IMR-90 (cell line): ENCODE results near the gene CRABP1.

ENCODE experiments used
- CEBPB ChIP-seq: IDR thresholded peaks from 2 replicates; pipeline ENCODE4 v1.6.1; 2012; ENCODE audit warnings: low read depth, low read length, improper control_type of control experiment
- NFE2L2 ChIP-seq: fragments of 150-350 bp; IDR thresholded peaks from 2 replicates; pipeline ENCODE4 v1.6.1; 2016; ENCODE audit warnings: low read depth, mild to moderate bottlenecking, low read length
- RAD21 ChIP-seq: IDR thresholded peaks from 2 replicates; pipeline ENCODE4 v1.6.1; 2012; ENCODE audit warnings: low read length, improper control_type of control experiment
- SMC3 ChIP-seq: fragments of 150-350 bp; IDR thresholded peaks from 2 replicates; pipeline ENCODE4 v1.6.1; 2016; ENCODE audit warnings: low read depth, mild to moderate bottlenecking, antibody characterized with exemption, low read length, moderate library complexity
- TF ChIP-seq, protein P1 (sequence below): conservative IDR thresholded peaks from 2 replicates; pipeline ENCODE4 v1.5.1; 2012; ENCODE audit warnings: mild to moderate bottlenecking, low read depth, low read length, improper control_type of control experiment

DNA sequence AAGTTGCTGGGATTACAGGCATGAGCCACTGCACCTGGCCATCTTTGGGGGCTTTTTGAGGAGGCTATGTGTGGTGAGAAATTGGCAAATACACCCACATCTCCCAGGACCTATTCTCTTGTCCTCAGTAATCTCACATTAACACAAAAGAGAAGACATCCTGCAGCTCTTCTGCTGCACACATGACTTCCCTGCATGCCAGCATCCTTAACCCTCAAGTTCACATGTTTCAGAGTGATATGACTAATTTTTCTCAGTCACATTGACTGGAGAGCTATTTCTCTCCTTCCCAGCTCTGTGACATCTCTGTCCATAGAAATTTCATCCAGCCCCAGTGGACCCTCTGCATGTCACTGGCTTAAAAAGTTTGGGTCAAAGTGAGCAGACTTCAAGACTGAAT lies 38.8 kb upstream of the CRABP1 start:
- TF ChIP-seq, protein P1, sequence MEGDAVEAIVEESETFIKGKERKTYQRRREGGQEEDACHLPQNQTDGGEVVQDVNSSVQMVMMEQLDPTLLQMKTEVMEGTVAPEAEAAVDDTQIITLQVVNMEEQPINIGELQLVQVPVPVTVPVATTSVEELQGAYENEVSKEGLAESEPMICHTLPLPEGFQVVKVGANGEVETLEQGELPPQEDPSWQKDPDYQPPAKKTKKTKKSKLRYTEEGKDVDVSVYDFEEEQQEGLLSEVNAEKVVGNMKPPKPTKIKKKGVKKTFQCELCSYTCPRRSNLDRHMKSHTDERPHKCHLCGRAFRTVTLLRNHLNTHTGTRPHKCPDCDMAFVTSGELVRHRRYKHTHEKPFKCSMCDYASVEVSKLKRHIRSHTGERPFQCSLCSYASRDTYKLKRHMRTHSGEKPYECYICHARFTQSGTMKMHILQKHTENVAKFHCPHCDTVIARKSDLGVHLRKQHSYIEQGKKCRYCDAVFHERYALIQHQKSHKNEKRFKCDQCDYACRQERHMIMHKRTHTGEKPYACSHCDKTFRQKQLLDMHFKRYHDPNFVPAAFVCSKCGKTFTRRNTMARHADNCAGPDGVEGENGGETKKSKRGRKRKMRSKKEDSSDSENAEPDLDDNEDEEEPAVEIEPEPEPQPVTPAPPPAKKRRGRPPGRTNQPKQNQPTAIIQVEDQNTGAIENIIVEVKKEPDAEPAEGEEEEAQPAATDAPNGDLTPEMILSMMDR, result no peak
- TF ChIP-seq SMC3, result no peak
- TF ChIP-seq RAD21, result no peak
- TF ChIP-seq CEBPB, result no peak
- no peak for TF ChIP-seq NFE2L2
